HEK293T (cell line): ENCODE data around the gene GRID1.

Experiments
- ARNT ChIP-seq: fragments of 450-650 bp; IDR thresholded peaks from 2 replicates; pipeline ENCODE4 v1.6.1; 2017; ENCODE audit warnings: mild to moderate bottlenecking
- BHLHE40 ChIP-seq: fragments of 450-650 bp; IDR thresholded peaks from 2 replicates; pipeline ENCODE4 v1.6.1; 2016; ENCODE audit warnings: mild to moderate bottlenecking, moderate library complexity, borderline replicate concordance
- ELF4 ChIP-seq: fragments of 450-650 bp; IDR thresholded peaks from 2 replicates; pipeline ENCODE4 v1.6.1; 2017; ENCODE audit warnings: antibody characterized with exemption
- FOXK2 ChIP-seq: fragments of 450-650 bp; IDR thresholded peaks from 2 replicates; pipeline ENCODE4 v1.6.1; 2016; ENCODE audit warnings: mild to moderate bottlenecking
- FOXM1 ChIP-seq: fragments of 450-650 bp; IDR thresholded peaks from 2 replicates; pipeline ENCODE4 v1.6.1; 2017; ENCODE audit warnings: mild to moderate bottlenecking, borderline replicate concordance
- HDGF ChIP-seq: fragments of 450-650 bp; IDR thresholded peaks from 2 replicates; pipeline ENCODE4 v1.6.1; 2017; ENCODE audit warnings: antibody characterized with exemption, borderline replicate concordance
- NFRKB ChIP-seq: fragments of 450-650 bp; IDR thresholded peaks from 2 replicates; pipeline ENCODE4 v1.6.1; 2016; ENCODE audit warnings: mild to moderate bottlenecking, moderate library complexity
- SP1 ChIP-seq: fragments of 450-650 bp; IDR thresholded peaks from 2 replicates; pipeline ENCODE4 v1.6.1; 2017
- SUZ12 ChIP-seq: fragments of 450-650 bp; IDR thresholded peaks from 2 replicates; pipeline ENCODE4 v1.6.1; 2016; ENCODE audit warnings: mild to moderate bottlenecking
- TARDBP ChIP-seq: fragments of 450-650 bp; IDR thresholded peaks from 2 replicates; pipeline ENCODE4 v1.6.1; 2016
- ZNF384 ChIP-seq: fragments of 450-650 bp; IDR thresholded peaks from 2 replicates; pipeline ENCODE4 v1.6.1; 2016
- TF ChIP-seq, protein P1 (sequence below): fragments of 450-650 bp; IDR thresholded peaks from 2 replicates; pipeline ENCODE4 v1.6.1; 2016

DNA sequence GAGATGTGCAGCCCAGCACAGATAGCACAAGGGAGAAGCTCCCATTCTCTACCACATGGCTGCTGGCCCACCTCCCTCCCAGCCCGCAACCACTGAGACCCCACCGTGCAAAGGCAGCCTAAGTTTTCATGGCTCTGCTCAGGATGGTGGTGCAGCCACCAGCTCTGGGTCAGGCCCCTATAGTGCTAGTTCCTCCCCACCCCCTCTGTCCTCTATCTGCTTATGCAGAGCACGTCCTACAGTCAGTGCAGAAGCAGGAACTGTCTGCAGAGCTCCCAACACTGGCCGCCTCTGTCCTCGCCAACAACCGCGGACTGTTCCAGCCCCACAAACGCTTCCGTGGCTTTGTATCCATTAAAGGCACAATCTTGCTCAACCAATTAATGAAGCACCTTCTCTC lies 278.9 kb downstream of the GRID1 start:
- TF ChIP-seq SUZ12 = no peak
- TF ChIP-seq FOXM1 = no peak
- TF ChIP-seq ELF4 = no peak
- TF ChIP-seq, protein P1, sequence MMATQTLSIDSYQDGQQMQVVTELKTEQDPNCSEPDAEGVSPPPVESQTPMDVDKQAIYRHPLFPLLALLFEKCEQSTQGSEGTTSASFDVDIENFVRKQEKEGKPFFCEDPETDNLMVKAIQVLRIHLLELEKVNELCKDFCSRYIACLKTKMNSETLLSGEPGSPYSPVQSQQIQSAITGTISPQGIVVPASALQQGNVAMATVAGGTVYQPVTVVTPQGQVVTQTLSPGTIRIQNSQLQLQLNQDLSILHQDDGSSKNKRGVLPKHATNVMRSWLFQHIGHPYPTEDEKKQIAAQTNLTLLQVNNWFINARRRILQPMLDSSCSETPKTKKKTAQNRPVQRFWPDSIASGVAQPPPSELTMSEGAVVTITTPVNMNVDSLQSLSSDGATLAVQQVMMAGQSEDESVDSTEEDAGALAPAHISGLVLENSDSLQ = no peak
- TF ChIP-seq ARNT = no peak
- no peak for TF ChIP-seq ZNF384
- TF ChIP-seq BHLHE40 = no peak
- no peak for TF ChIP-seq HDGF
- no peak for TF ChIP-seq FOXK2
- TF ChIP-seq NFRKB = no peak
- TF ChIP-seq SP1 = no peak
- TF ChIP-seq TARDBP = no peak
